CD14-positive monocyte (primary cell): ENCODE results near the gene MTCH1. TPM values are rescaled to one million over a fixed set of nuclear protein-coding genes. Genes with fewer than 3 reads are reported as not detected.
A peak's percentile ranks its signal among the peaks of the same experiment; 100 is the strongest.

ENCODE experiments used
- DNase-seq, 3 donors: peaks; one replicate each; pipeline ENCODE4 v3.0.0-alpha.2; 2011 to 2022
- H2AFZ ChIP-seq: 2 replicates; pipeline ENCODE4 v1.6.0; 2012; ENCODE audit warnings: mild to moderate bottlenecking, low read depth, low read length, inconsistent platforms; ENCODE audit not compliant: insufficient read depth, poor library complexity, severe bottlenecking
- H3K27ac ChIP-seq, 2 donors: 1 replicate in 1 of 2; 2 replicates in 1 of 2; pipeline ENCODE4 v1.5.1; 2012 to 2013; ENCODE audit warnings: low read length in 2 of 2, control low read depth in 1 of 2, inconsistent platforms in 1 of 2, low read depth in 1 of 2, mild to moderate bottlenecking in 1 of 2
- H3K27me3 ChIP-seq, 2 donors: one replicate each; pipeline versions ENCODE4 v1.6.0 to v1.6.1; 2011 to 2013; ENCODE audit warnings: low read length in 2 of 2; ENCODE audit not compliant: control insufficient read depth in 2 of 2, insufficient read depth in 2 of 2
- H3K36me3 ChIP-seq, 2 donors: replicated peaks in 1 of 2; 1 replicate in 1 of 2; 2 replicates in 1 of 2; pipeline versions ENCODE4 v1.5.1 to v1.6.1; 2012 to 2013; ENCODE audit warnings: low read length in 2 of 2, control low read depth in 1 of 2, inconsistent platforms in 1 of 2, mild to moderate bottlenecking in 1 of 2; ENCODE audit not compliant: insufficient read depth in 2 of 2, control insufficient read depth in 1 of 2
- H3K4me1 ChIP-seq, 2 donors: 1 replicate in 1 of 2; 2 replicates in 1 of 2; pipeline versions ENCODE4 v1.5.1 to v1.6.1; 2012 to 2013; ENCODE audit warnings: low read length in 2 of 2, control low read depth in 1 of 2, inconsistent platforms in 1 of 2, mild to moderate bottlenecking in 1 of 2, moderate library complexity in 1 of 2; ENCODE audit not compliant: insufficient read depth in 2 of 2, control insufficient read depth in 1 of 2
- H3K4me2 ChIP-seq: replicated peaks from 2 replicates; pipeline ENCODE3; 2012; ENCODE audit warnings: low read length, moderate library complexity, mild to moderate bottlenecking; ENCODE audit not compliant: poor library complexity, severe bottlenecking; ENCODE audit errors: extremely low read depth
- H3K4me3 ChIP-seq, 3 experiments: fragments of 200-600 bp in 1 of 3; sonication (generic) in 1 of 3; replicated peaks in 1 of 3; 1 replicate in 2 of 3; 2 replicates in 1 of 3; pipeline ENCODE4 v1.5.1; 2011 to 2013; ENCODE audit warnings: low read length in 3 of 3, mild to moderate bottlenecking in 3 of 3, control low read depth in 2 of 3, low read depth in 2 of 3, inconsistent platforms in 1 of 3, moderate library complexity in 1 of 3
- H3K79me2 ChIP-seq: 2 replicates; pipeline ENCODE4 v1.6.0; 2012; ENCODE audit warnings: mild to moderate bottlenecking, control low read depth, inconsistent platforms, low read length, moderate library complexity; ENCODE audit not compliant: insufficient read depth
- H3K9ac ChIP-seq: 2 replicates; pipeline ENCODE4 v1.6.0; 2017; ENCODE audit warnings: low read length, mild to moderate bottlenecking; ENCODE audit not compliant: insufficient read depth, poor library complexity, severe bottlenecking
- H3K9me3 ChIP-seq, 2 donors: replicated peaks in 1 of 2; 1 replicate in 1 of 2; 2 replicates in 1 of 2; pipeline versions ENCODE4 v1.5.1 to v1.6.1; 2012 to 2013; ENCODE audit warnings: low read length in 2 of 2, control low read depth in 1 of 2; ENCODE audit not compliant: control insufficient read depth in 1 of 2, insufficient read depth in 1 of 2
- H4K20me1 ChIP-seq: 2 replicates; pipeline ENCODE4 v1.6.0; 2012; ENCODE audit warnings: mild to moderate bottlenecking, low read length, control low read depth, moderate library complexity; ENCODE audit not compliant: insufficient read depth
- H3K27ac Mint-ChIP-seq, 7 donors: one replicate each; pipeline ENCODE4 v1.8.0; 2020; ENCODE audit warnings: mild to moderate bottlenecking in 7 of 7, mixed read lengths in 7 of 7, moderate library complexity in 6 of 7, inconsistent platforms in 2 of 7
- H3K27me3 Mint-ChIP-seq, 3 donors: one replicate each; pipeline ENCODE4 v1.8.0; 2021 to 2022; ENCODE audit warnings: low read depth in 3 of 3, mild to moderate bottlenecking in 3 of 3, mixed read lengths in 3 of 3, moderate library complexity in 3 of 3, inconsistent platforms in 1 of 3
- H3K36me3 Mint-ChIP-seq, 2 donors: one replicate each; pipeline ENCODE4 v1.8.0; 2020; ENCODE audit warnings: mixed read lengths in 2 of 2, inconsistent platforms in 1 of 2, mild to moderate bottlenecking in 1 of 2
- H3K4me1 Mint-ChIP-seq: one replicate; pipeline ENCODE4 v1.8.0; 2020; ENCODE audit warnings: mild to moderate bottlenecking, mixed read lengths
- H3K4me3 Mint-ChIP-seq, 2 donors: one replicate each; pipeline ENCODE4 v1.8.0; 2020; ENCODE audit warnings: mild to moderate bottlenecking in 2 of 2, mixed read lengths in 2 of 2, moderate library complexity in 1 of 2
- H3K9me3 Mint-ChIP-seq, 7 donors: one replicate each; pipeline ENCODE4 v1.8.0; 2020 to 2022; ENCODE audit warnings: mixed read lengths in 7 of 7, mild to moderate bottlenecking in 6 of 7, moderate library complexity in 6 of 7, inconsistent platforms in 2 of 7
- WGBS: methylation state at CpG from one replicate; pipeline ENCODE4 v1.1.5; 2013; ENCODE audit warnings: missing lambda C conversion rate; ENCODE audit not compliant: insufficient coverage; 5-methylcytosine and 5-hydroxymethylcytosine counted together
- intact Hi-C, 2 donors: fragments of 100-400 bp; cut with micrococcal nuclease; formaldehyde crosslinking; loops; one replicate each; pipeline versions ENCODE4 v1.15.0 to v1.15.1; 2023
- polyA plus RNA-seq, 3 donors: library from polyadenylated mRNA; depleted of rRNA in 1 of 3; unstranded in 2 of 3; stranded (reverse) in 1 of 3; fragments of 300-500 nt in 2 of 3; fragments of >200 nt in 1 of 3; fragmentation: Illumina TruSeq in 2 of 3; gene quantifications; 1 replicate in 2 of 3; 2 replicates in 1 of 3; pipeline ENCODE4 v1.2.3, GENCODE V29; 2012 to 2021
- TF ChIP-seq, protein P1 (sequence below): fragments of 200-600 bp; IDR thresholded peaks from one replicate; pipeline ENCODE4 v1.8.0; 2022; ENCODE audit warnings: antibody characterized with exemption, mild to moderate bottlenecking

MTCH1 gene
- polyA plus RNA-seq, 3 donors, result 111 to 118 (median 111) TPM

DNA sequence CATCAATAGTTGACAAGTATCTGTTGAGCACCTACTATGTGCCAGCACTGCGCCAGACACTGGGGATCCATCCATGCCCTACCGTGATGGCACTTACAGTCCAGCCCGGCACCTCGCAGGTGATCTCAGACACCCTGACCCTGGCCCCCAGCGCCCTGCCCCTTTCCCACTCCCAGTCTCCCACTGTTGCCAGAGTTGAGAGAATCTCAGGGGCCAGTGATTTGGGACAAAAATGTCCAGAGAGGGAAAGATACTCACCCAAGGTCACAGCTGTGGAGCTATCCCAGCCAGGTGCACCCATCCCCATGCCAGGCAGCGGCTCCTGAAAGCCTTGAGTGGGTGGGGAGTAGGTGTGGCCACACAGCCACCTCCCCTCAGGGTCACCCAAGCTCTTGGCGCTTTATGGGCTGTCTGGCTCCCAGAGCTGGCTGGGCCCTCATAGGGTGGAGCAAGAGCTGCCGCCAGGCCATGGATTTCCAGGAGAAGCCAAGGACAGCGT, 28.2 kb downstream of the MTCH1 start:
- Histone ChIP-seq H3K27me3 (peaks cover 11 to 52% of the 10 kb centered on the region in 2 donors), H3K4me1 (peaks cover 7 to 12% of the 10 kb centered on the region in 2 donors), H3K9me3 (no peaks in the 10 kb centered on the region), H3K4me2 (no peak overlapping the region), H3K4me3 (no peak overlapping the region), H3K27ac (no peak overlapping the region), H3K36me3 (no peaks in the 10 kb centered on the region), H3K79me2 (no peaks in the 10 kb centered on the region), H4K20me1 (no peaks in the 10 kb centered on the region), H3K9ac (no peak overlapping the region), H2AFZ (no peak overlapping the region)
- peaks cover 14% of the 10 kb centered on the region for H3K4me1 Mint-ChIP-seq
- H3K9me3 Mint-ChIP-seq, result peaks cover 0 to 3% (median 0%) of the 10 kb centered on the region in 7 donors
- DNase-seq, result no peak
- intact Hi-C loops, result no loop called here
- H3K27me3 Mint-ChIP-seq, result peaks cover 50 to 57% (median 53%) of the 10 kb centered on the region in 3 donors
- no peaks in the 10 kb centered on the region for H3K36me3 Mint-ChIP-seq
- H3K4me3 Mint-ChIP-seq, result no peak overlapping the region
- TF ChIP-seq, protein P1, sequence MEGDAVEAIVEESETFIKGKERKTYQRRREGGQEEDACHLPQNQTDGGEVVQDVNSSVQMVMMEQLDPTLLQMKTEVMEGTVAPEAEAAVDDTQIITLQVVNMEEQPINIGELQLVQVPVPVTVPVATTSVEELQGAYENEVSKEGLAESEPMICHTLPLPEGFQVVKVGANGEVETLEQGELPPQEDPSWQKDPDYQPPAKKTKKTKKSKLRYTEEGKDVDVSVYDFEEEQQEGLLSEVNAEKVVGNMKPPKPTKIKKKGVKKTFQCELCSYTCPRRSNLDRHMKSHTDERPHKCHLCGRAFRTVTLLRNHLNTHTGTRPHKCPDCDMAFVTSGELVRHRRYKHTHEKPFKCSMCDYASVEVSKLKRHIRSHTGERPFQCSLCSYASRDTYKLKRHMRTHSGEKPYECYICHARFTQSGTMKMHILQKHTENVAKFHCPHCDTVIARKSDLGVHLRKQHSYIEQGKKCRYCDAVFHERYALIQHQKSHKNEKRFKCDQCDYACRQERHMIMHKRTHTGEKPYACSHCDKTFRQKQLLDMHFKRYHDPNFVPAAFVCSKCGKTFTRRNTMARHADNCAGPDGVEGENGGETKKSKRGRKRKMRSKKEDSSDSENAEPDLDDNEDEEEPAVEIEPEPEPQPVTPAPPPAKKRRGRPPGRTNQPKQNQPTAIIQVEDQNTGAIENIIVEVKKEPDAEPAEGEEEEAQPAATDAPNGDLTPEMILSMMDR, result no peak
- H3K27ac Mint-ChIP-seq, result no peak overlapping the region
- WGBS, result 97% methylated on average over 9 of the region's 9 CpGs

DNA sequence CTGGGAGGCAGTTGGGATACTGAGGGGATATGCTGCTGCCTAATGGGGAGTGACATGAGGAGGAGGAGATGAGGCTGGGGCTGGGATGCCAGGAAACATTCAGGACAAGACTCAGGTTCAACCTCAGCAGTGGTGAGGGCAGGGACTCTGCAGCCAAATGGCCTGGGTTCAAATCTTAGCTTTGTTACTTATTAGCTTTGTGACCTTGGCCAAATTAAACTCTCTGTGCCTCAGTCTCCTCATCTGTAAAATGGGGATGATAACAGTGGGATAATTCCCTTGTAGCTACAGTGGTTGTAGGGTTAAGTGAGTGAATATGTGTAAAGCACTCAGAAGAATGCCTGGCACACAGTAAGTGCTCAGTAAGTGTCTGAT, 29.6 kb downstream of the MTCH1 start:
- H3K36me3 Mint-ChIP-seq, result no peaks in the 10 kb centered on the region
- peak overlapping the region in 1 of 2 donors; percentile 63 for H3K4me3 Mint-ChIP-seq
- Histone ChIP-seq H2AFZ (no peak overlapping the region), H3K79me2 (no peaks in the 10 kb centered on the region), H4K20me1 (no peaks in the 10 kb centered on the region), H3K4me1 (peaks cover 7 to 12% of the 10 kb centered on the region in 2 donors), H3K27me3 (peaks cover 11 to 54% of the 10 kb centered on the region in 2 donors), H3K36me3 (no peaks in the 10 kb centered on the region), H3K4me3 (no peak overlapping the region), H3K27ac (no peak overlapping the region), H3K9ac (no peak overlapping the region), H3K9me3 (no peaks in the 10 kb centered on the region), H3K4me2 (no peak overlapping the region)
- H3K27me3 Mint-ChIP-seq, result peaks cover 51 to 54% (median 52%) of the 10 kb centered on the region in 3 donors
- H3K9me3 Mint-ChIP-seq, result peaks cover 0 to 3% (median 0%) of the 10 kb centered on the region in 7 donors
- no peak overlapping the region for H3K27ac Mint-ChIP-seq
- no peak for DNase-seq
- H3K4me1 Mint-ChIP-seq, result peaks cover 13% of the 10 kb centered on the region
- TF ChIP-seq, protein P1, result no peak
- intact Hi-C loops, result no loop called here
